Measurements from ENCODE around the gene EIF4G1.

The EIF4G1 gene

DNA sequence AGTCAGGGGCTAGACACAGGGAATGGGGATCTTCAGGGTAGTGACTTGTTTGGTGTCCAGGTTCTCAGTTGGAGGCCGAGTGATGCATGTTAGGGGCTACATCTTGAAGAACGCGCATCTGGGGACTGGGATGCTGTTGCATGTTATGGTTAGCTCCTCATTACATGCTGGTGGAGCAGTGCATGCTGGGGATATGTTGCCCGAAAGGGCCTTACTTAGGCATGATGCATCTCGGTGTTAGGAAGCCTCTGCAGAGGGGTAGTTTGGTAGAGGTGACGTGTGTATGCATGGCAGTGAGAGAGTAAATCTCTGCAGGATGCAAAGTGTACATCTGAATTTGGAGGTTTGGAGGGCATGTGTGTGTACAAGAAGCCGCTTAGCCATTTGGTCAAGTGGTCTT is 2.4 kb downstream of the EIF4G1 start:
- intact Hi-C loops (cut with DNase I; ENCODE audit: low total_unique reads), result no loop called here
- H3K4me3 ChIP-seq, result peak overlapping the region; percentile 76 to 77

DNA sequence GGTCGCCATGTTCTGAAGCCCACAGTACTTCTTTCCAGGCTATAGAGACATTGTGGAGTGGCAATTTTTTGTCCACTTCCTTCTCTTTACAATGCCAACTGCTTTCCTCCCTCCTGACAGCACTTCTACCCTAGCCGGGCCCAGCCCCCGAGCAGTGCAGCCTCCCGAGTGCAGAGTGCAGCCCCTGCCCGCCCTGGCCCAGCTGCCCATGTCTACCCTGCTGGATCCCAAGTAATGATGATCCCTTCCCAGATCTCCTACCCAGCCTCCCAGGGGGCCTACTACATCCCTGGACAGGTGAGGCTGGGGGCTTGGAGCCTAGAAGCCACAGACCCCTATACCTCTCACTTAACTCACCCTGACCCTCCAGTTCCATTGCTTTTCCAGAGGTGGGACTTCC is 2.8 kb downstream of the EIF4G1 start:
- H3K4me1 ChIP-seq, result peaks cover 9 to 72% (median 54%) of the 10 kb centered on the region in 4 donors
- DNase-seq, result no peak
- peak overlapping the region; percentile 76 to 77 for H3K4me3 ChIP-seq
- H3K27me3 ChIP-seq, result no peaks in the 10 kb centered on the region
- no peaks in the 10 kb centered on the region for H3K9me3 ChIP-seq
- peak overlapping the region; percentile 94 to 97 for H3K27ac ChIP-seq
- TF ChIP-seq, protein P1, sequence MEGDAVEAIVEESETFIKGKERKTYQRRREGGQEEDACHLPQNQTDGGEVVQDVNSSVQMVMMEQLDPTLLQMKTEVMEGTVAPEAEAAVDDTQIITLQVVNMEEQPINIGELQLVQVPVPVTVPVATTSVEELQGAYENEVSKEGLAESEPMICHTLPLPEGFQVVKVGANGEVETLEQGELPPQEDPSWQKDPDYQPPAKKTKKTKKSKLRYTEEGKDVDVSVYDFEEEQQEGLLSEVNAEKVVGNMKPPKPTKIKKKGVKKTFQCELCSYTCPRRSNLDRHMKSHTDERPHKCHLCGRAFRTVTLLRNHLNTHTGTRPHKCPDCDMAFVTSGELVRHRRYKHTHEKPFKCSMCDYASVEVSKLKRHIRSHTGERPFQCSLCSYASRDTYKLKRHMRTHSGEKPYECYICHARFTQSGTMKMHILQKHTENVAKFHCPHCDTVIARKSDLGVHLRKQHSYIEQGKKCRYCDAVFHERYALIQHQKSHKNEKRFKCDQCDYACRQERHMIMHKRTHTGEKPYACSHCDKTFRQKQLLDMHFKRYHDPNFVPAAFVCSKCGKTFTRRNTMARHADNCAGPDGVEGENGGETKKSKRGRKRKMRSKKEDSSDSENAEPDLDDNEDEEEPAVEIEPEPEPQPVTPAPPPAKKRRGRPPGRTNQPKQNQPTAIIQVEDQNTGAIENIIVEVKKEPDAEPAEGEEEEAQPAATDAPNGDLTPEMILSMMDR (IDR thresholded peaks at IDR 0.05), result no peak
- peaks cover 19 to 42% (median 27%) of the 10 kb centered on the region in 3 donors for H3K36me3 ChIP-seq
- intact Hi-C loops (cut with DNase I; ENCODE audit: low total_unique reads), result no loop called here

More for the DNA sequence above, 2.4 kb downstream of the EIF4G1 start:
- H3K27me3 ChIP-seq, result no peaks in the 10 kb centered on the region
- H3K36me3 ChIP-seq, result peaks cover 15 to 38% (median 23%) of the 10 kb centered on the region in 3 donors
- H3K4me1 ChIP-seq, result peaks cover 9 to 68% (median 53%) of the 10 kb centered on the region in 4 donors
- DNase-seq, result no peak
- TF ChIP-seq, protein P1 (IDR thresholded peaks at IDR 0.05), result no peak
- no peaks in the 10 kb centered on the region for H3K9me3 ChIP-seq
- peak overlapping the region; percentile 94 to 97 for H3K27ac ChIP-seq

DNA sequence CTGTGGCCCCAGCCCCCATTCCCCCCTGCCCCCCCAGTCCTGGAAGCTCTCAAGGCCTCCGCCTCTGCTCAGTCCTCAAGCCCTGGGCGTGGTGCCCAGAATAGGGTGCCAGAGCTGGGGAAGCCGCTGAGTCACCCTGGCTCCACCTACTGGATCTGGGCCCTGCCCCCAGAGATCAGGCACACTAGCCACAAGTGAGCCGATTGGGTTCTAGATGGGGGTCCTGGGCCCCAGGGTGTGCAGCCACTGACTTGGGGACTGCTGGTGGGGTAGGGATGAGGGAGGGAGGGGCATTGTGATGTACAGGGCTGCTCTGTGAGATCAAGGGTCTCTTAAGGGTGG is 5.7 kb downstream of the EIF4G1 start:
- intact Hi-C loops (cut with DNase I; ENCODE audit: low total_unique reads), result no loop called here

DNA sequence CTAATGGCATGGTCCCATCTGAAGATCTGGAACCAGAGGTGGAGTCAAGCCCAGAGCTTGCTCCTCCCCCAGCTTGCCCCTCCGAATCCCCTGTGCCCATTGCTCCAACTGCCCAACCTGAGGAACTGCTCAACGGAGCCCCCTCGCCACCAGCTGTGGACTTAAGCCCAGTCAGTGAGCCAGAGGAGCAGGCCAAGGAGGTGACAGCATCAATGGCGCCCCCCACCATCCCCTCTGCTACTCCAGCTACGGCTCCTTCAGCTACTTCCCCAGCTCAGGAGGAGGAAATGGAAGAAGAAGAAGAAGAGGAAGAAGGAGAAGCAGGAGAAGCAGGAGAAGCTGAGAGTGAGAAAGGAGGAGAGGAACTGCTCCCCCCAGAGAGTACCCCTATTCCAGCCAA is 7.3 kb downstream of the EIF4G1 start:
- peaks cover 9 to 57% (median 41%) of the 10 kb centered on the region in 4 donors for H3K4me1 ChIP-seq
- H3K27ac ChIP-seq, result peak overlapping the region in 1 of 2 donors; percentile 97
- no peak overlapping the region for H3K4me3 ChIP-seq
- intact Hi-C loops (cut with DNase I; ENCODE audit: low total_unique reads), result no loop called here
- DNase-seq, result no peak
- no peaks in the 10 kb centered on the region for H3K9me3 ChIP-seq
- no peaks in the 10 kb centered on the region for H3K27me3 ChIP-seq
- TF ChIP-seq, protein P1 (IDR thresholded peaks at IDR 0.05), result no peak
- H3K36me3 ChIP-seq, result peaks cover 64 to 86% (median 72%) of the 10 kb centered on the region in 3 donors

More for the DNA sequence above, 5.7 kb downstream of the EIF4G1 start:
- TF ChIP-seq, protein P1 (IDR thresholded peaks at IDR 0.05), result no peak
- no peaks in the 10 kb centered on the region for H3K27me3 ChIP-seq
- H3K27ac ChIP-seq, result peak overlapping the region; percentile 86 to 97
- no peaks in the 10 kb centered on the region for H3K9me3 ChIP-seq
- H3K36me3 ChIP-seq, result peaks cover 48 to 71% (median 56%) of the 10 kb centered on the region in 3 donors
- peak overlapping the region; percentile 19 to 46 for H3K4me3 ChIP-seq
- DNase-seq, result peak; percentile 98 to 99
- H3K4me1 ChIP-seq, result peaks cover 9 to 68% (median 51%) of the 10 kb centered on the region in 4 donors

DNA sequence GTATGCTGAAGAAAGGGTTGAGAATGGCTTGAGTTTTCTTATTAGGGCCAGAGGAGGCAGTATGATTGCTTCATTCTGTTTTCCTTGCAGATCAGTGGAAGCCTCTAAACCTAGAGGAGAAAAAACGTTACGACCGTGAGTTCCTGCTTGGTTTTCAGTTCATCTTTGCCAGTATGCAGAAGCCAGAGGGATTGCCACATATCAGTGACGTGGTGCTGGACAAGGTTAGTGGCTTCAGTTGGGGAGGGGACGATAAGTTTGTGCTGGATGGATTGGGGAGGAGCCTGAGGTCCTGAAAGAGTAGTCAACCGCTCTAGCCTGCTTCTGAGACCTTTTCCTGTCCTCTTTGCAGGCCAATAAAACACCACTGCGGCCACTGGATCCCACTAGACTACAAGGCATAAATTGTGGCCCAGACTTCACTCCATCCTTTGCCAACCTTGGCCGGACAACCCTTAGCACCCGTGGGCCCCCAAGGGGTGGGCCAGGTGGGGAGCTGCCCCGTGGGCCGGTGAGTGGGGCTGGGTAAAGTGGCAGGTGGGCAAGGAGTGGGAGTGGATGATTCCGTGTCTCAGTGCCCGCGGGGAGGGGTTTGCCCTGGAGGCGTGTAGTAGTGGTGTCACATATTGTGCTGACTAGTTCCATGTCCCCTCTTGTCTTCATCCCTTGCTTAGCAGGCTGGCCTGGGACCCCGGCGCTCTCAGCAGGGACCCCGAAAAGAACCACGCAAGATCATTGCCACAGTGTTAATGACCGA is 8.5 kb downstream of the EIF4G1 start:
- peak; percentile 85 for DNase-seq
- Histone ChIP-seq H3K27me3 (no peaks in the 10 kb centered on the region), H3K9me3 (no peaks in the 10 kb centered on the region), H3K27ac (peak overlapping the region; percentile 46 to 97), H3K4me1 (peaks cover 9 to 44% (median 28%) of the 10 kb centered on the region in 4 donors), H3K36me3 (peaks cover 76 to 86% (median 76%) of the 10 kb centered on the region in 3 donors), H3K4me3 (no peak overlapping the region)
- TF ChIP-seq, protein P1 (IDR thresholded peaks at IDR 0.05), result no peak
- intact Hi-C loops (cut with DNase I; ENCODE audit: low total_unique reads), result no loop called here

Data from tibial artery (tissue), 4 donors.